ENCODE data around the gene CHST8.

DNA sequence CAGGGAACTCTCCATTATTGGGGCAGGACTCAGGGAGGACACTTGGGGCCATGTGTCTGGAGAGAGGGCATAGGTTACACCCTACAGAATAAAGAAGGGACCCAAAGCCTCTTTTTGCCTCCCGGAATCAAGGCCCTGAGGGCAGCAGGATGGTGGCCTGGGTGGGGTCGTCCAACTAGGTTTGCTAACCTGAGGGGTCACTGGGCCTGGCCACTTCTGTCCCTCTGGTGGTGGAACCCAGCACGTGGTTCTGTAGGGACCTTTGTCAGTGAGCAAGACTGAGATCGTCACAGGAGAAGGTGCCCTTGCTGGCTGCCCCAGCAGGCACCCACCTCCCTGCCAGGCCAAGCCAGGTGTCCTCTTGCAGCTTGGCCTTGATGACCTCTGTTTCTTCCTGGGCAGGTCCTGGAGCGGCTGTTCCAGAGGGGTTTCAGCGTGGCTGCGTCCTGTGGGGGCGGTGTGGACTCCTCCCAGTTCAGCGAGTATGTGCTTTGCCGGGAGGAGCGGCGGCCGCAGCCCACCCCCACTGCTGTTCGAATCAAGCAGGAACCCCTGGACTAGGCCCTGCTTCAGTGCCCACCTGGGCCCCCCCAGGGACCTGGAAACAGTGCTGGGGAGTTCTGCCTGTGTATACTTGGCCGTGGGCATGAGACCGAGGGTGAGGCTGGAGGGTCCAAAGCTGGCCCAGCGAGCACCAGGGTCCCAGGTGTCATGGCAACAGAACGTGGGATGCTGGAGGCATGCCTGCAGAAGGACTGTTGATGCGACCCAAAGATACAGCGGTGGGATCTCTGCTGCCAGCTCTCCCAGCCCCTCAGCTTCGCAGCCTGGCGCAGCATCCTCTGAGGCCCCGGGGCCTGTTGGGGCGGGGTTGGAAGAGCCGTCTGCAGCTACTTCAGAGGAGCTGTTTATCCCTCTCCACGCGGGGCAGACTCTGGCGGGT is 190.9 kb downstream of the CHST8 start:
- TF ChIP-seq, protein P1, sequence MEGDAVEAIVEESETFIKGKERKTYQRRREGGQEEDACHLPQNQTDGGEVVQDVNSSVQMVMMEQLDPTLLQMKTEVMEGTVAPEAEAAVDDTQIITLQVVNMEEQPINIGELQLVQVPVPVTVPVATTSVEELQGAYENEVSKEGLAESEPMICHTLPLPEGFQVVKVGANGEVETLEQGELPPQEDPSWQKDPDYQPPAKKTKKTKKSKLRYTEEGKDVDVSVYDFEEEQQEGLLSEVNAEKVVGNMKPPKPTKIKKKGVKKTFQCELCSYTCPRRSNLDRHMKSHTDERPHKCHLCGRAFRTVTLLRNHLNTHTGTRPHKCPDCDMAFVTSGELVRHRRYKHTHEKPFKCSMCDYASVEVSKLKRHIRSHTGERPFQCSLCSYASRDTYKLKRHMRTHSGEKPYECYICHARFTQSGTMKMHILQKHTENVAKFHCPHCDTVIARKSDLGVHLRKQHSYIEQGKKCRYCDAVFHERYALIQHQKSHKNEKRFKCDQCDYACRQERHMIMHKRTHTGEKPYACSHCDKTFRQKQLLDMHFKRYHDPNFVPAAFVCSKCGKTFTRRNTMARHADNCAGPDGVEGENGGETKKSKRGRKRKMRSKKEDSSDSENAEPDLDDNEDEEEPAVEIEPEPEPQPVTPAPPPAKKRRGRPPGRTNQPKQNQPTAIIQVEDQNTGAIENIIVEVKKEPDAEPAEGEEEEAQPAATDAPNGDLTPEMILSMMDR (conservative IDR thresholded peaks at IDR 0.05; ENCODE audit: low read depth, low read length) = no peak
- no peak for TF ChIP-seq EZH2 (IDR thresholded peaks at IDR 0.05; ENCODE audit: borderline replicate concordance, low read depth, low read length, poor library complexity, severe bottlenecking)

Measured in A673 (cell line).